A172 (cell line): ENCODE data around the gene INPP5A. TPM values are rescaled to one million over a fixed set of nuclear protein-coding genes. Genes with fewer than 3 reads are reported as not detected.
A peak's percentile ranks its signal among the peaks of the same experiment; 100 is the strongest.

Source experiments
- DNase-seq: peaks from one replicate; pipeline ENCODE4 v3.0.0-alpha.2; 2015; ENCODE audit warnings: low spot score
- total RNA-seq: library from RNA; depleted of rRNA; stranded (reverse); fragments of >200 nt; shearing (Covaris generic); gene quantifications from 2 replicates; pipeline ENCODE4 v1.2.3, GENCODE V29; 2014

Gene INPP5A
- total RNA-seq, 1 experiment from 2014 or later = 13.1 TPM

- no peak for DNase-seq
These were observed 90.3 kb downstream of the INPP5A start for GRCh38 chr10:132627666-132628531.

GRCh38 chr10:132628966-132629900, 91.6 kb downstream of the INPP5A start:
- DNase-seq = no peak

DNA sequence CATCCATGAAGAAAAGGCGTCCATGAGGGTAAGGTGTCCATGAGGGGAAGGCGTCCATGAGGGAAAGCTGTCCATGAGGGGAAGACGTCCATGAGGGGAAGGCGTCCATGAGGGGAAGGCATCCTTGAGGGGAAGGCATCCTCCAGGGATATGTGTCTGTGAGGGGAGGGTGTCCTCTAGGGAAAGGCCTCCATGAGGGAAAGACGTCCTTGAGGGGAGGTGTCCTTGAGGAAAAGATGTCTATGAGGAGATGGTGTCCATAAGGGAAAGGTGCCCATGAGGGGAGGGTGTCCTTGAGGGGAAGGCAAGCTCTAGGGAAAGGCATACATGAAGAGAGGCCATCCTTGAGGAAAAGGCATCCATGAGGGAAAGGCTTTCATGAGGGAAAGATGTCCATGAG, 92.6 kb downstream of the INPP5A start:
- no peak for DNase-seq

DNA sequence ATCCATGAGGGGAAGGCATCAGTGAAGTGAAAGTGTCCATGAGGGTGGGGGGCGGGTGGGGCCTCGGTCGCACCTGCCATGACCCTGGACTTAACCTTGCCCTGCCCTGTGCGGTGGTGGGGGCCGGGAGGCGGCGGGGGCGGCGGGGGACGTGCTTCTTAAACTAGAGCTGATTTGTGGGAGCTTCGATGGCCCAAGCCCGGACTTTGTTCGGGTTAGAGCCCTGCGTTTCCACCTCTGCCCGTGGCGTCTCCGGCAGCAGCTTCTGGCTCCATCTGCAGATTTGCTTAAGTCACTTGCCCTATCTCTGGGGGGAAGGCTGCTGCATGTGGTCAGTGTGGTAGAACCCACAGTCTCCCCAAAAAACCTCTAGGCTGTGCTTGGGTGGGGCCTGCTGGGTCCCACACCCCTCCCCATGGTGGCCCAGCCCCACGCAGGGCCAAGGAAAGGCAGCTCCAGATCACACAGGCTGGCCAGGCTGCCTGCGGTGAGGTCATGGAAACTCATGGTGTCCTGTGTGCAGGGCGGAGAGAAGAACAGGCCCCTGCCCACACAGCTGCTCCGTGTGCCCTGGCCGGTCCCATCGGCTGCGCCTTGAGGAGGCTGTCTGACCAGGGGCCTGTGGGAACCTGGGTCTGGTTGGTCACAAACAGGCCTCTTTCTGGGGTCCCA, 93.2 kb downstream of the INPP5A start:
- no peak for DNase-seq

- DNase-seq = no peak
These were observed 93.8 kb downstream of the INPP5A start for GRCh38 chr10:132631338-132631735.

GRCh38 chr10:132632091-132632561, 94.5 kb downstream of the INPP5A start:
- no peak for DNase-seq

- peak; percentile 27 for DNase-seq
These were observed 95.5 kb downstream of the INPP5A start for GRCh38 chr10:132632851-132633684.

DNA sequence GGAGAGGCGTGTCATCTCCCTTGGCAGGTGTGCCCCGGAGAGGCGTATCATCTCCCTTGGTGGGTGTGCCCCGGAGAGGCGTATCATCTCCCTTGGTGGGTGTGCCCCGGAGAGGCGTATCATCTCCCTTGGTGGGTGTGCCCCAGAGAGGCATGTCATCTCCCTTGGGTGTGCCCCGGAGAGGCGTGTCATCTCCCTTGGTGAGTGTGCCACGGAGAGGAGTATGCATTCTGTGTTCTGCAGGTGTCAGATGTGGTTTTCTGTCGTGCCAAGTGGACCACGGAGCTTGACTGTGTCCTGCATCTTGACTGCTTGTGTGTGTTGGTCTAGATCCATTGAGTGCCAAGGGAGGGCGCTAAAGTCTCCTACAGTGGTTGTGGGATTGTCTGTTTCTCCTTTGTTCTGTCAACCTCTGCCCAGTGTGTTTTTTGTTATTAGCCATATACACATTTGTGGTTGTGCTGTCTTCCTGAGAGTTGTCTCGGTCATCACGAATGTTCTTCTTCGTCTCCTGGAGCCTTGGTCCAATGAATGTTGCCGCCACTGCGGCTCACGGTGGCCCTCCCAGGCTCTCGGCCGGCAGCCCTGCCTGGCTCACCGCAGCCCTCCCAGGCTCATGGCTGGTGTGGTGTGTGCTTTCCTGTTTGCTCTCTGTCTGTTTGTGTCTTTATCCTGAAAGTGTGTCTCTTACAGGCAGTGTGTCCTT, 96.8 kb downstream of the INPP5A start:
- no peak for DNase-seq

DNA sequence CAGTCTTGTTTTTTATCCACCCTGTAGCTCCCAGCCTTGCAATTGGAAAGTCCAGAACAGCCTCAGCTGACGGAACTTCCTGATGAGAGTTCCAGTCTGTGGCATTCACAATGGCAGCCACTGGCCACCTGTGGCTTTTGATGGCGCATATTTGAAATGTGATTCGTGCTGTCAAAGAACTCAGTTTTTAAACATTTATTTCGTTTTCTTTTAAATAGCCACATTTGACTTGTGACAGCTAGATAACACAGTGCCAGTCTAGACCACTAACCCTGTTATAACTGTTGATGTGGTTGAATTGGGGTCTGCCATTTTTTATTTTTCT, 97.3 kb downstream of the INPP5A start:
- no peak for DNase-seq

- no peak for DNase-seq
These were observed 98.8 kb downstream of the INPP5A start for GRCh38 chr10:132636358-132636757.

GRCh38 chr10:132637477-132638129, 100.0 kb downstream of the INPP5A start:
- DNase-seq = peak; percentile 31

- DNase-seq = no peak
These were observed 100.5 kb downstream of the INPP5A start for GRCh38 chr10:132638130-132638515.

DNA sequence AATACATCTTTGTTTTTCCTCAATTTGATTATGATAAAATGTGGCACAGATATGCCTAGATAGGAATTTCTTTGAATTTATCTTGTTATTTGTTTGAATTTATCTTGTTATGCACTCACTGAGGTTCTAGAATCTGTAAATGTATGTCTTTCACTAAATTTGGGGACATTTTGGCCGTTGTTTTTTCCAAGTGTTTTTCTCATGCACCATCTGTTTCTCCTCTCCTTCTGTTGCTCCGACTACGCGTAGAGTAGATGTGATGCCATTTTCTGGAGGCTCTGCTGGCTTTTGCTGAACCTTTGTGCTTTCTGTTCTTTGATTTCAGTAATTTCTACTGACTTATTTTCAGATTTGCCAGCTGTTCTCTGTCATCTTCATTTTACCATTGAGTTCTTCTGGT, 101.9 kb downstream of the INPP5A start:
- no peak for DNase-seq

DNA sequence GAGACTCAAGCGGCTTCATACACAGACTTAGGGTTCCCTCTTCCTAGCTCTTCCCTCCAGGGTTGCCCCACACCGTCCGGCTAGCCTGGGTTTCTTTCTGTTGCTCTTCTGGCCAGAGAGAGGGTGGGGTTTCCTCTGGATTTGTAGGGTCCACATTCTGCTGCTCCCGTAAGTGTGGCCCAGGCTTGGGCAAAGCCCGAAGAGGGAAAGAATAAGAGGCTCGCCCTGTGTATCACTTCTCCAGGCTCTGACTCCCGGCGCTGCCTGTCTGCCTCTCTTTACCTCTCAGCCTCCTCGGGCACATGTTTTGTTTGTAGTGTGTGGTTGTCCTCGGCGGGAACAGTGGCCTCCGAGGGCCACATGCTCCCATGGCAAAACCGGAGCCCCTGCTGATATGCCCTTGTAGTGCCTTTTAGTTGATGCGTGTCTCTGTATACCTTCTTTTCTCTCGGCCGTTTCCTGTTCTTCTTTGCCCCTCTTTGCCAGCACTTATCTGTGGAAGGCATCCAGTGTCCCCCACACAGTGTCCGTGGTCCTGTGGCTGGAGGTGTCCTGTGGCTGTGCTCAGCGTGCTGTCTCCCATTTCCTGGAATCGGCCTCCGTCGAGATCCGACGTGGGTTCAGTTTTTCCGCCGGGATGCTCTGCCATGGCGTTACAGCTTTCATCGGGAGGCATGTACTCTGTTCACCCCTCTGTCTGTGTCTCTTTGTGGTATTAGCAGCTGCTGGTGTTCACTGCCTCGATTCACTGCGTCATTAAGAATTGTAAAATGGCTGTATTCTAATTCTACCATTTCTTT, 102.9 kb downstream of the INPP5A start:
- DNase-seq = no peak

- DNase-seq = no peak
These were observed 103.8 kb downstream of the INPP5A start for GRCh38 chr10:132641401-132641800.

- no peak for DNase-seq
These were observed 104.6 kb downstream of the INPP5A start for GRCh38 chr10:132641966-132642731.

DNA sequence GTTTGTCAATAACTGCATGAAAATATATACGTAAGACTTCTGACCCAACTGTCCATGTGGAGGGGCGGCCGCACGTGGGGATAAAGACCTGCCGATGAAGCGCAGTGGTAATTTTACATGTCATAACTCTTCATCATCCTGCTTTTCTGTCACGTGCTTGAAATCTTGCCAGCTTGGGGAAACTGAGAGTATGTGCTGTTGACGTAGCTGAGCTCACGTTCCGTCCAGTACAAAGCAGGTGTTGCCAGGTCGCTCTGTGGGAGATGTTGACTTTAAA, 105.1 kb downstream of the INPP5A start:
- DNase-seq = no peak

GRCh38 chr10:132643709-132644526, 106.3 kb downstream of the INPP5A start:
- DNase-seq = no peak
